Keratinocyte (primary cell): Measurements from ENCODE around the gene TMEM220. TPM values are rescaled to one million over a fixed set of nuclear protein-coding genes. Genes with fewer than 3 reads are reported as not detected.

Experiments used
- DNase-seq: peaks from one replicate; pipeline ENCODE4 v3.0.0-alpha.2; 2011; ENCODE audit warnings: low read depth, missing footprints, low spot score
- FAIRE-seq: peaks from 2 replicates; lab custom pipeline; 2011; peaks lifted over from hg19 to GRCh38; lab: Jason Lieb, UNC
- H2AFZ ChIP-seq: 2 replicates; pipeline ENCODE4 v1.6.0; 2012; ENCODE audit warnings: low read length, control low read depth, inconsistent platforms; ENCODE audit not compliant: control insufficient read depth
- H3K27ac ChIP-seq: 2 replicates; pipeline ENCODE4 v1.5.1; 2011; ENCODE audit warnings: low read length; ENCODE audit not compliant: control insufficient read depth, insufficient read depth
- H3K27me3 ChIP-seq: 3 replicates; pipeline ENCODE4 v1.6.0; 2011; ENCODE audit warnings: low read length; ENCODE audit not compliant: control insufficient read depth, insufficient read depth; ENCODE audit errors: extremely low read depth
- H3K36me3 ChIP-seq, 2 experiments: 2 replicates in 1 of 2; 3 replicates in 1 of 2; pipeline ENCODE4 v1.5.1; 2011; ENCODE audit warnings: low read length in 2 of 2, mild to moderate bottlenecking in 1 of 2; ENCODE audit not compliant: control insufficient read depth in 2 of 2, insufficient read depth in 2 of 2; ENCODE audit errors: extremely low read depth in 1 of 2
- H3K4me1 ChIP-seq: 3 replicates; pipeline ENCODE4 v1.5.1; 2011; ENCODE audit warnings: low read length; ENCODE audit not compliant: control insufficient read depth, insufficient read depth; ENCODE audit errors: extremely low read depth
- H3K4me2 ChIP-seq: 3 replicates; pipeline ENCODE4 v1.6.0; 2011; ENCODE audit warnings: low read depth, low read length; ENCODE audit not compliant: control insufficient read depth, insufficient read depth; ENCODE audit errors: extremely low read depth
- H3K4me3 ChIP-seq, 3 experiments: fragments of 200-600 bp in 1 of 3; sonication (generic) in 1 of 3; 2 replicates in 2 of 3; 3 replicates in 1 of 3; pipeline ENCODE4 v1.5.1; 2011 to 2016; ENCODE audit warnings: low read length in 3 of 3, mild to moderate bottlenecking in 3 of 3, control low read depth in 2 of 3, inconsistent platforms in 1 of 3, low read depth in 1 of 3, mixed read lengths in 1 of 3, mixed run types in 1 of 3, moderate library complexity in 1 of 3; ENCODE audit not compliant: control insufficient read depth in 2 of 3, insufficient read depth in 2 of 3; ENCODE audit errors: extremely low read depth in 1 of 3
- H3K79me2 ChIP-seq: 2 replicates; pipeline ENCODE4 v1.6.0; 2012; ENCODE audit warnings: low read length; ENCODE audit not compliant: control insufficient read depth, insufficient read depth
- H3K9ac ChIP-seq: 3 replicates; pipeline ENCODE4 v1.6.0; 2011; ENCODE audit warnings: low read length; ENCODE audit not compliant: control insufficient read depth, insufficient read depth; ENCODE audit errors: extremely low read depth
- H3K9me1 ChIP-seq: 3 replicates; pipeline ENCODE4 v1.6.0; 2011; ENCODE audit warnings: low read length; ENCODE audit not compliant: control insufficient read depth, insufficient read depth; ENCODE audit errors: extremely low read depth
- H3K9me3 ChIP-seq: 2 replicates; pipeline ENCODE4 v1.5.1; 2012; ENCODE audit warnings: low read depth, low read length; ENCODE audit not compliant: control insufficient read depth
- H4K20me1 ChIP-seq: 3 replicates; pipeline ENCODE4 v1.6.0; 2011; ENCODE audit warnings: low read length; ENCODE audit not compliant: control insufficient read depth, insufficient read depth; ENCODE audit errors: extremely low read depth
- CTCF ChIP-seq, 3 experiments: IDR thresholded peaks in 1 of 3; conservative IDR thresholded peaks in 1 of 3; optimal IDR thresholded peaks in 1 of 3; 2 replicates in 2 of 3; 3 replicates in 1 of 3; pipeline versions ENCODE3 to v1.5.1; 2011; ENCODE audit warnings: low read length in 3 of 3, mild to moderate bottlenecking in 3 of 3, moderate library complexity in 2 of 3, control low read depth in 1 of 3, inconsistent platforms in 1 of 3; ENCODE audit not compliant: insufficient read depth in 2 of 3; ENCODE audit errors: extremely low read depth in 1 of 3
- EZH2 ChIP-seq: IDR thresholded peaks from one replicate; pipeline ENCODE4 v1.6.1; 2012; ENCODE audit warnings: inconsistent platforms, mild to moderate bottlenecking, low read length, moderate library complexity
- dilution Hi-C: fragments of 300-500 bp; cut with MboI; formaldehyde crosslinking; loops from one replicate; pipeline ENCODE4 v1.7.0; 2020; ENCODE audit warnings: low sequenced_read_pairs; ENCODE audit not compliant: extremely low pct_ligation_motif_present
- polyA plus RNA-seq, 5 experiments: library from polyadenylated mRNA; depleted of rRNA in 3 of 5; stranded (reverse) in 3 of 5; stranded (forward) in 1 of 5; unstranded in 1 of 5; fragments of >200 nt; gene quantifications; 1 replicate in 1 of 5; 2 replicates in 3 of 5; 3 replicates in 1 of 5; pipeline versions ENCODE4 v1.2.1 to v1.2.3, GENCODE V29; 2011 to 2012; ENCODE audit warnings: missing spikeins in 2 of 5, low read depth in 1 of 5, low replicate concordance in 1 of 5

TMEM220 gene
- polyA plus RNA-seq, 1 donor (not counting 4 experiments of a cell fraction or from before 2014, with no cell fraction given) = 3.3 TPM

- Histone ChIP-seq H3K9me3 (no peaks in the 10 kb centered on the region), H3K36me3 (no peaks in the 10 kb centered on the region), H3K27ac (no peak overlapping the region), H3K9me1 (no peaks in the 10 kb centered on the region), H3K4me3 (no peak overlapping the region), H3K79me2 (no peaks in the 10 kb centered on the region), H3K4me2 (no peak overlapping the region), H3K27me3 (peaks cover 14% of the 10 kb centered on the region), H3K9ac (no peak overlapping the region), H2AFZ (no peak overlapping the region), H3K4me1 (peaks cover 10% of the 10 kb centered on the region), H4K20me1 (no peaks in the 10 kb centered on the region)
- dilution Hi-C loops = no loop called here
- DNase-seq (no peak), FAIRE-seq (no peak)
- TF ChIP-seq CTCF (optimal IDR thresholded peaks at IDR 0.05 in 1 of 3, IDR thresholded peaks at IDR 0.05 in 1 of 3, conservative IDR thresholded peaks at IDR 0.05 in 1 of 3; ENCODE audit: extremely low read depth in 1 of 3, insufficient read depth in 2 of 3, low read length in 3 of 3) = no peak
- no peak for TF ChIP-seq EZH2
Observed at GRCh38 chr17:10744501-10745000, 14.7 kb upstream of the TMEM220 start.

- dilution Hi-C loops = no loop called here
- Histone ChIP-seq H3K9me1 (no peaks in the 10 kb centered on the region), H3K79me2 (no peaks in the 10 kb centered on the region), H4K20me1 (no peaks in the 10 kb centered on the region), H3K9me3 (no peaks in the 10 kb centered on the region), H3K36me3 (no peaks in the 10 kb centered on the region), H3K4me2 (peak overlapping the region; percentile 10), H3K27ac (no peak overlapping the region), H3K9ac (no peak overlapping the region), H3K27me3 (peaks cover 14% of the 10 kb centered on the region), H2AFZ (no peak overlapping the region), H3K4me1 (peaks cover 10% of the 10 kb centered on the region), H3K4me3 (no peak overlapping the region)
- FAIRE-seq (no peak), DNase-seq (no peak)
- no peak for TF ChIP-seq EZH2
Observed at GRCh38 chr17:10743316-10744009, 13.6 kb upstream of the TMEM220 start.
